Measurements from ENCODE around the gene PPP1R37. TPM values are rescaled to one million over a fixed set of nuclear protein-coding genes. Genes with fewer than 3 reads are reported as not detected.
A peak's percentile ranks its signal among the peaks of the same experiment; 100 is the strongest.

Gene PPP1R37
- total and polyA plus RNA-seq, 2 of the 13 experiments (the other 11 are each of a cell fraction or from before 2014, with no cell fraction given), result 9.0 to 14.3 TPM

DNA sequence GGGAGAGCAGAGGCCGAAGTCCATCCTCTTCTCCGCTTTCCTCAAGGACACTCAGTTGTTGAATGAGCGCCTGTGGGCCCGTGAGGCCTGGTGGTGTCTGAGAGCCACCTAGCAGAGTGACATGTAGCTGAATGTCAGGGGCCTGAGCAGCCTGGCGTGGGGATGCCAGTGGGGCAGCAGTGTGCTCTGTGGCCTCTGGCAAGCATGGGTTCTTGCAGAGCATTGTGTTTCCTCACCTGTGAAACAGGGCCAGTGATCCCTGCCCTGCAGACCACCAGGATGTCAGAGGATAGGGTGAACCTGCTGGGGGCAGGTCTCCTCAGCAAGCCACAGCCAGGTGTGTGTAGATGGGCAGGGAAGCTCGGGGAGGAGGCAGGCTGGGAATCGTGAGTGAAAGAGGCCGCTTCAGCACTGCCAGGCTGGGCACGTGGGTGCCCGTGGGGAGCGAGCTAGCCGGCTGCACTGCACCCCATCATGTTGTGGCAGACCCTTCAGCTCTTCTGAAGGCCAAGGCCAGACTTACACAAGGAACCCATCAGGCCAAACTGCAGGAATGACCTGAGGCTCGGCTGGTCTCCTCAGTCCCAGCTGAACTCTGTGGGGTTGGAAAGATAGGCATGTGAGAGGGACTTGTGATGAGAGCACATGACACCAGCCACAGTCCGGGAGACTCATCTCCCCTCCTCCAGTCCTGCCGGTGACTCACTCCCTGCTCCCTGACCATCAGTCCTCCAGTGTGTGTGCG lies 5.0 kb downstream of the PPP1R37 start (continued):
- TF ChIP-seq, protein P1, sequence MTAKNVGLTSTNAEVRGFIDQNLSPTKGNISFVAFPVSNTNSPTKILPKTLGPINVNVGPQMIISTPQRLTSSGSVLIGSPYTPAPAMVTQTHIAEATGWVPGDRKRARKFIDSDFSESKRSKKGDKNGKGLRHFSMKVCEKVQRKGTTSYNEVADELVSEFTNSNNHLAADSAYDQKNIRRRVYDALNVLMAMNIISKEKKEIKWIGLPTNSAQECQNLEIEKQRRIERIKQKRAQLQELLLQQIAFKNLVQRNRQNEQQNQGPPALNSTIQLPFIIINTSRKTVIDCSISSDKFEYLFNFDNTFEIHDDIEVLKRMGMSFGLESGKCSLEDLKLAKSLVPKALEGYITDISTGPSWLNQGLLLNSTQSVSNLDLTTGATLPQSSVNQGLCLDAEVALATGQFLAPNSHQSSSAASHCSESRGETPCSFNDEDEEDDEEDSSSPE (CRISPR knock-in tag; IDR thresholded peaks at IDR 0.05), result no peak; the same call in 1 of the 2 replicates
- TF ChIP-seq CHCHD3 (CRISPR knock-in tag; IDR thresholded peaks at IDR 0.05) (0 out of 2 replicates have a peak, but pooled peaks have one; percentile 35), ZNF564 (CRISPR knock-in tag; IDR thresholded peaks at IDR 0.05) (no peak), ZMAT3 (CRISPR knock-in tag; conservative IDR thresholded peaks at IDR 0.05) (no peak; the same call in 1 of the 2 replicates), NR2F1 (CRISPR knock-in tag; IDR thresholded peaks at IDR 0.05) (no peak), MAZ (IDR thresholded peaks at IDR 0.05; ENCODE audit: borderline replicate concordance, low read depth, low read length) (no peak), MAZ (CRISPR knock-in tag; IDR thresholded peaks at IDR 0.05; ENCODE audit: low read depth) (no peak), CHD4 (IDR thresholded peaks at IDR 0.05; ENCODE audit: borderline replicate concordance, low read length) (no peak), POGZ (CRISPR knock-in tag; IDR thresholded peaks at IDR 0.05) (no peak), ZNF343 (CRISPR knock-in tag; IDR thresholded peaks at IDR 0.05) (no peak), ZFP90 (CRISPR knock-in tag; IDR thresholded peaks at IDR 0.05; ENCODE audit: borderline replicate concordance) (peak; percentile 80; the same call in 1 of the 2 replicates), KLF15 (CRISPR knock-in tag; IDR thresholded peaks at IDR 0.05; ENCODE audit: borderline replicate concordance) (no peak), ZNF777 (CRISPR knock-in tag; IDR thresholded peaks at IDR 0.05) (no peak)
- TF ChIP-seq, protein P2, sequence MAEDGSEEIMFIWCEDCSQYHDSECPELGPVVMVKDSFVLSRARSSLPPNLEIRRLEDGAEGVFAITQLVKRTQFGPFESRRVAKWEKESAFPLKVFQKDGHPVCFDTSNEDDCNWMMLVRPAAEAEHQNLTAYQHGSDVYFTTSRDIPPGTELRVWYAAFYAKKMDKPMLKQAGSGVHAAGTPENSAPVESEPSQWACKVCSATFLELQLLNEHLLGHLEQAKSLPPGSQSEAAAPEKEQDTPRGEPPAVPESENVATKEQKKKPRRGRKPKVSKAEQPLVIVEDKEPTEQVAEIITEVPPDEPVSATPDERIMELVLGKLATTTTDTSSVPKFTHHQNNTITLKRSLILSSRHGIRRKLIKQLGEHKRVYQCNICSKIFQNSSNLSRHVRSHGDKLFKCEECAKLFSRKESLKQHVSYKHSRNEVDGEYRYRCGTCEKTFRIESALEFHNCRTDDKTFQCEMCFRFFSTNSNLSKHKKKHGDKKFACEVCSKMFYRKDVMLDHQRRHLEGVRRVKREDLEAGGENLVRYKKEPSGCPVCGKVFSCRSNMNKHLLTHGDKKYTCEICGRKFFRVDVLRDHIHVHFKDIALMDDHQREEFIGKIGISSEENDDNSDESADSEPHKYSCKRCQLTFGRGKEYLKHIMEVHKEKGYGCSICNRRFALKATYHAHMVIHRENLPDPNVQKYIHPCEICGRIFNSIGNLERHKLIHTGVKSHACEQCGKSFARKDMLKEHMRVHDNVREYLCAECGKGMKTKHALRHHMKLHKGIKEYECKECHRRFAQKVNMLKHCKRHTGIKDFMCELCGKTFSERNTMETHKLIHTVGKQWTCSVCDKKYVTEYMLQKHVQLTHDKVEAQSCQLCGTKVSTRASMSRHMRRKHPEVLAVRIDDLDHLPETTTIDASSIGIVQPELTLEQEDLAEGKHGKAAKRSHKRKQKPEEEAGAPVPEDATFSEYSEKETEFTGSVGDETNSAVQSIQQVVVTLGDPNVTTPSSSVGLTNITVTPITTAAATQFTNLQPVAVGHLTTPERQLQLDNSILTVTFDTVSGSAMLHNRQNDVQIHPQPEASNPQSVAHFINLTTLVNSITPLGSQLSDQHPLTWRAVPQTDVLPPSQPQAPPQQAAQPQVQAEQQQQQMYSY (CRISPR knock-in tag; IDR thresholded peaks at IDR 0.05), result no peak
- TF ChIP-seq, protein P3, sequence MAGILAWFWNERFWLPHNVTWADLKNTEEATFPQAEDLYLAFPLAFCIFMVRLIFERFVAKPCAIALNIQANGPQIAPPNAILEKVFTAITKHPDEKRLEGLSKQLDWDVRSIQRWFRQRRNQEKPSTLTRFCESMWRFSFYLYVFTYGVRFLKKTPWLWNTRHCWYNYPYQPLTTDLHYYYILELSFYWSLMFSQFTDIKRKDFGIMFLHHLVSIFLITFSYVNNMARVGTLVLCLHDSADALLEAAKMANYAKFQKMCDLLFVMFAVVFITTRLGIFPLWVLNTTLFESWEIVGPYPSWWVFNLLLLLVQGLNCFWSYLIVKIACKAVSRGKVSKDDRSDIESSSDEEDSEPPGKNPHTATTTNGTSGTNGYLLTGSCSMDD (CRISPR knock-in tag; IDR thresholded peaks at IDR 0.05), result 0 out of 2 replicates have a peak, but pooled peaks have one; percentile 45
- TF ChIP-seq, protein P4, sequence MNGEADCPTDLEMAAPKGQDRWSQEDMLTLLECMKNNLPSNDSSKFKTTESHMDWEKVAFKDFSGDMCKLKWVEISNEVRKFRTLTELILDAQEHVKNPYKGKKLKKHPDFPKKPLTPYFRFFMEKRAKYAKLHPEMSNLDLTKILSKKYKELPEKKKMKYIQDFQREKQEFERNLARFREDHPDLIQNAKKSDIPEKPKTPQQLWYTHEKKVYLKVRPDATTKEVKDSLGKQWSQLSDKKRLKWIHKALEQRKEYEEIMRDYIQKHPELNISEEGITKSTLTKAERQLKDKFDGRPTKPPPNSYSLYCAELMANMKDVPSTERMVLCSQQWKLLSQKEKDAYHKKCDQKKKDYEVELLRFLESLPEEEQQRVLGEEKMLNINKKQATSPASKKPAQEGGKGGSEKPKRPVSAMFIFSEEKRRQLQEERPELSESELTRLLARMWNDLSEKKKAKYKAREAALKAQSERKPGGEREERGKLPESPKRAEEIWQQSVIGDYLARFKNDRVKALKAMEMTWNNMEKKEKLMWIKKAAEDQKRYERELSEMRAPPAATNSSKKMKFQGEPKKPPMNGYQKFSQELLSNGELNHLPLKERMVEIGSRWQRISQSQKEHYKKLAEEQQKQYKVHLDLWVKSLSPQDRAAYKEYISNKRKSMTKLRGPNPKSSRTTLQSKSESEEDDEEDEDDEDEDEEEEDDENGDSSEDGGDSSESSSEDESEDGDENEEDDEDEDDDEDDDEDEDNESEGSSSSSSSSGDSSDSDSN (CRISPR knock-in tag; IDR thresholded peaks at IDR 0.05), result peak; percentile 43; the same call in 1 of the 2 replicates

Measured in HepG2 (cell line).